Superior temporal gyrus (tissue), 1 donor: Measurements from ENCODE around the gene LRP8.

Experiments
- DNase-seq: peaks from one replicate; pipeline ENCODE4 v3.0.0-alpha.2; 2016; ENCODE audit errors: extremely low spot score

Gene LRP8

GRCh38 chr1:53328009-53328461 is at the start of gene LRP8:
TSS of gene LRP8 (minus strand) at chr1:53328070. CDS start at chr1:53327912, 158 bp downstream.
- DNase-seq = peak; percentile 49

- DNase-seq = no peak
These were observed 49.6 kb upstream of the LRP8 start for GRCh38 chr1:53377438-53377841.

- no peak for DNase-seq
These were observed 49.0 kb upstream of the LRP8 start for GRCh38 chr1:53376742-53377437.

- DNase-seq = no peak
These were observed 48.2 kb upstream of the LRP8 start for GRCh38 chr1:53376041-53376461.

GRCh38 chr1:53375440-53375839 is 47.6 kb upstream of the LRP8 start:
- no peak for DNase-seq

GRCh38 chr1:53373246-53373645 is 45.4 kb upstream of the LRP8 start:
- no peak for DNase-seq

GRCh38 chr1:53372501-53372951 is 44.7 kb upstream of the LRP8 start:
- no peak for DNase-seq

GRCh38 chr1:53371851-53372250 is 44.0 kb upstream of the LRP8 start:
- no peak for DNase-seq

GRCh38 chr1:53371121-53371666 is 43.3 kb upstream of the LRP8 start:
- DNase-seq = no peak

- DNase-seq = no peak
These were observed 42.6 kb upstream of the LRP8 start for GRCh38 chr1:53370369-53370961.

GRCh38 chr1:53369761-53370160 is 41.9 kb upstream of the LRP8 start:
- DNase-seq = no peak

GRCh38 chr1:53369034-53369750 is 41.3 kb upstream of the LRP8 start:
- no peak for DNase-seq

GRCh38 chr1:53368314-53369033 is 40.6 kb upstream of the LRP8 start:
- no peak for DNase-seq

- no peak for DNase-seq
These were observed 39.8 kb upstream of the LRP8 start for GRCh38 chr1:53367503-53368313.

GRCh38 chr1:53366901-53367502 is 39.1 kb upstream of the LRP8 start:
- DNase-seq = no peak

- DNase-seq = no peak
These were observed 37.7 kb upstream of the LRP8 start for GRCh38 chr1:53365437-53366063.

GRCh38 chr1:53362851-53363642 is 35.2 kb upstream of the LRP8 start:
- DNase-seq = no peak

GRCh38 chr1:53362270-53362669 is 34.4 kb upstream of the LRP8 start:
- DNase-seq = no peak

GRCh38 chr1:53361541-53361961 is 33.7 kb upstream of the LRP8 start:
- DNase-seq = no peak
